CD4-positive, alpha-beta memory T cell (primary cell): ENCODE measurements around the gene MLLT1. TPM values are rescaled to one million over a fixed set of nuclear protein-coding genes. Genes with fewer than 3 reads are reported as not detected.
"Not testable (repeated sequence)": the region's sequence is repeated elsewhere in the genome, so short reads cannot be mapped to it uniquely, and the experiment has no call there.

ENCODE experiments used
- CTCF ChIA-PET: fragments of 350-600 bp; sonication (Branson Sonifier 250); formaldehyde crosslinking; loops from one replicate; lab custom pipeline; 2021; ENCODE audit warnings: inconsistent platforms; ENCODE audit not compliant: partially characterized antibody; lab: Charles Lee
- POLR2A ChIA-PET: fragments of 350-600 bp; sonication (Branson Sonifier 250); formaldehyde crosslinking; loops from one replicate; lab custom pipeline; 2021; ENCODE audit not compliant: partially characterized antibody; lab: Charles Lee
- DNase-seq, 5 donors: peaks; one replicate each; pipeline versions ENCODE4 v3.0.0 to v3.0.0-alpha.2; 2020 to 2022; ENCODE audit warnings: mixed read lengths in 1 of 5
- H3K27ac ChIP-seq: one replicate; pipeline ENCODE4 v1.7.0; 2013; ENCODE audit warnings: low read depth, low read length
- H3K27me3 ChIP-seq: 2 replicates; pipeline ENCODE4 v1.7.0; 2013; ENCODE audit warnings: mild to moderate bottlenecking, low read length, moderate library complexity; ENCODE audit not compliant: insufficient read depth
- H3K36me3 ChIP-seq: 2 replicates; pipeline ENCODE4 v1.7.0; 2013; ENCODE audit warnings: mild to moderate bottlenecking, low read length, moderate library complexity; ENCODE audit not compliant: insufficient read depth
- H3K4me1 ChIP-seq: 2 replicates; pipeline ENCODE4 v1.7.0; 2013; ENCODE audit warnings: mild to moderate bottlenecking, low read length, moderate library complexity; ENCODE audit not compliant: insufficient read depth
- H3K4me3 ChIP-seq, 2 donors: one replicate each; pipeline ENCODE4 v1.7.0; 2013; ENCODE audit warnings: low read length in 2 of 2, mild to moderate bottlenecking in 1 of 2
- H3K9me3 ChIP-seq, 2 donors: one replicate each; pipeline ENCODE4 v1.7.0; 2013; ENCODE audit warnings: low read length in 2 of 2, control low read depth in 1 of 2; ENCODE audit not compliant: control insufficient read depth in 1 of 2
- H3K27ac Mint-ChIP-seq, 7 donors: one replicate each; pipeline ENCODE4 v1.8.0; 2020 to 2021; ENCODE audit warnings: mixed read lengths in 7 of 7, mild to moderate bottlenecking in 6 of 7, inconsistent platforms in 3 of 7, moderate library complexity in 3 of 7
- H3K27me3 Mint-ChIP-seq, 2 donors: one replicate each; pipeline ENCODE4 v1.8.0; 2020 to 2021; ENCODE audit warnings: mixed read lengths in 2 of 2
- H3K36me3 Mint-ChIP-seq, 2 donors: one replicate each; pipeline ENCODE4 v1.8.0; 2020 to 2021; ENCODE audit warnings: mixed read lengths in 2 of 2, inconsistent platforms in 1 of 2, mild to moderate bottlenecking in 1 of 2
- H3K4me1 Mint-ChIP-seq, 4 donors: one replicate each; pipeline ENCODE4 v1.8.0; 2020 to 2021; ENCODE audit warnings: mixed read lengths in 4 of 4, mild to moderate bottlenecking in 1 of 4
- H3K4me3 Mint-ChIP-seq, 8 donors: one replicate each; pipeline ENCODE4 v1.8.0; 2020 to 2021; ENCODE audit warnings: mixed read lengths in 8 of 8, mild to moderate bottlenecking in 7 of 8, moderate library complexity in 6 of 8, inconsistent platforms in 3 of 8
- H3K9me3 Mint-ChIP-seq, 8 donors: one replicate each; pipeline ENCODE4 v1.8.0; 2020 to 2021; ENCODE audit warnings: mixed read lengths in 8 of 8, mild to moderate bottlenecking in 5 of 8, inconsistent platforms in 3 of 8, moderate library complexity in 1 of 8
- intact Hi-C: fragments of 100-400 bp; cut with micrococcal nuclease; formaldehyde crosslinking; loops from one replicate; pipeline ENCODE4 v1.15.1; 2023
- polyA plus RNA-seq, 2 donors: library from polyadenylated mRNA; unstranded; fragments of 300-500 nt; fragmentation: Illumina TruSeq; gene quantifications; one replicate each; pipeline ENCODE4 v1.2.3, GENCODE V29; 2021
- total RNA-seq, 2 experiments: library from RNA; stranded (reverse); gene quantifications; one replicate each; pipeline ENCODE4 v1.2.3, GENCODE V29; 2021

MLLT1 gene
- total and polyA plus RNA-seq, 4 experiments from 2014 or later: 0.50 to 41.7 (median 21.6) TPM

- H3K9me3 ChIP-seq: peaks cover 0 to 43% of the 10 kb centered on the region in 2 donors
- POLR2A ChIA-PET: no interaction called here
- peaks cover 0 to 2% of the 10 kb centered on the region in 2 donors for H3K27me3 Mint-ChIP-seq
Measured at GRCh38 chr19:6288737-6289136, 9.0 kb upstream of the MLLT1 start.

GRCh38 chr19:6287269-6287885, 7.6 kb upstream of the MLLT1 start:
- H3K9me3 ChIP-seq: peaks cover 0 to 42% of the 10 kb centered on the region in 2 donors
- Mint-ChIP-seq H3K27me3 (peaks cover 2% of the 10 kb centered on the region in 2 donors), H3K9me3 (peaks cover 2 to 70% (median 49%) of the 10 kb centered on the region in 8 donors), H3K4me3 (no peak overlapping the region), H3K4me1 (no peaks in the 10 kb centered on the region), H3K27ac (no peak overlapping the region), H3K36me3 (peaks cover 13 to 14% of the 10 kb centered on the region in 2 donors)
- H3K4me3 ChIP-seq: no peak overlapping the region
- ChIA-PET POLR2A (no interaction called here), CTCF (interaction anchor here (1.1 to 1.9 kb wide), 3 partner anchors 10 to 69 kb away, joined by 3 to 10 read pairs (median 7); no protein-coding TSS in a partner anchor)
- no peak overlapping the region for H3K27ac ChIP-seq
- DNase-seq: no peak
- H3K36me3 ChIP-seq: no peaks in the 10 kb centered on the region
- no peaks in the 10 kb centered on the region for H3K27me3 ChIP-seq
- H3K4me1 ChIP-seq: no peaks in the 10 kb centered on the region
- intact Hi-C loops: no loop called here

More at GRCh38 chr19:6288737-6289136, 9.0 kb upstream of the MLLT1 start:
- Histone ChIP-seq H3K36me3 (no peaks in the 10 kb centered on the region), H3K4me1 (no peaks in the 10 kb centered on the region), H3K27me3 (no peaks in the 10 kb centered on the region), H3K4me3 (no peak overlapping the region), H3K27ac (no peak overlapping the region)
- intact Hi-C loops: no loop called here
- CTCF ChIA-PET: no interaction called here
- Mint-ChIP-seq H3K4me3 (no peak overlapping the region), H3K9me3 (peaks cover 2 to 83% (median 56%) of the 10 kb centered on the region in 8 donors), H3K27ac (no peak overlapping the region), H3K36me3 (peaks cover 14 to 16% of the 10 kb centered on the region in 2 donors), H3K4me1 (no peaks in the 10 kb centered on the region)
- no peak for DNase-seq

- peaks cover 10 to 12% of the 10 kb centered on the region in 2 donors for H3K36me3 Mint-ChIP-seq
- H3K27ac Mint-ChIP-seq: no peak overlapping the region
- intact Hi-C loops: no loop called here
- no peaks in the 10 kb centered on the region for H3K4me1 Mint-ChIP-seq
- ChIA-PET CTCF (interaction anchor here (0.7 to 1.9 kb wide), 4 partner anchors 10 to 68 kb away, joined by 3 to 10 read pairs (median 5); no protein-coding TSS in a partner anchor), POLR2A (no interaction called here)
- Histone ChIP-seq H3K9me3 (peaks cover 0 to 35% of the 10 kb centered on the region in 2 donors), H3K4me3 (no peak overlapping the region), H3K36me3 (no peaks in the 10 kb centered on the region), H3K4me1 (no peaks in the 10 kb centered on the region), H3K27ac (no peak overlapping the region), H3K27me3 (no peaks in the 10 kb centered on the region)
- H3K9me3 Mint-ChIP-seq: peaks cover 2 to 63% (median 42%) of the 10 kb centered on the region in 8 donors
- no peak overlapping the region for H3K4me3 Mint-ChIP-seq
- no peak for DNase-seq
- peaks cover 2% of the 10 kb centered on the region in 2 donors for H3K27me3 Mint-ChIP-seq
Measured at GRCh38 chr19:6286676-6287075, 6.9 kb upstream of the MLLT1 start.

DNA sequence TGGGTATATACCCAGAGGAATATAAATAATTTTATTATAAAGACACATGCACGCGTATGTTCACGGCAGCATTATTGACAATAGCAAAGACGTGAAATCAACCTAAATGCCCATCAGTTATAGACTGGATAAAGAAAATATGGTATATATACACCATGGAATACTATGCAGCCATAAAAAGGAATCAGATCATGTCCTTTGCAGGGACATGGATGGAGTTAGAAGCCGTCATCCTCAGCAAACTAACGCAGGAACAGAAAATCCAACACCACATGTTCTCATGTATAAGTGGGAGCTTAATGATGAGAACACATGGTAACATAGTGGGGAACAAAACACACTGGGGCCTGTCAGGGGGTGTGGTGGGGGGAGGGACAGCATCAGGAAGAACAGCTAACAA, 2.6 kb upstream of the MLLT1 start:
- Mint-ChIP-seq H3K27ac (peak overlapping the region in 2 of 7 donors; percentile 9 to 35), H3K4me1 (peaks cover 17 to 23% (median 21%) of the 10 kb centered on the region in 4 donors), H3K9me3 (peaks cover 0 to 21% (median 6%) of the 10 kb centered on the region in 8 donors)
- CTCF ChIA-PET, H3K4me3 ChIP-seq, H3K27me3 ChIP-seq, H3K36me3 ChIP-seq, DNase-seq, POLR2A ChIA-PET, H3K4me3 Mint-ChIP-seq, H3K27ac ChIP-seq, H3K36me3 Mint-ChIP-seq, H3K27me3 Mint-ChIP-seq: not testable (repeated sequence)
- Histone ChIP-seq H3K4me1 (peaks cover 24% of the 10 kb centered on the region), H3K9me3 (peaks cover 0 to 12% of the 10 kb centered on the region in 2 donors)
- intact Hi-C loops: loop anchor here (5.0 kb wide), 2 partner anchors 90 to 220 kb away; partner anchors contain the start of genes ALKBH7 and TUBB4A

DNA sequence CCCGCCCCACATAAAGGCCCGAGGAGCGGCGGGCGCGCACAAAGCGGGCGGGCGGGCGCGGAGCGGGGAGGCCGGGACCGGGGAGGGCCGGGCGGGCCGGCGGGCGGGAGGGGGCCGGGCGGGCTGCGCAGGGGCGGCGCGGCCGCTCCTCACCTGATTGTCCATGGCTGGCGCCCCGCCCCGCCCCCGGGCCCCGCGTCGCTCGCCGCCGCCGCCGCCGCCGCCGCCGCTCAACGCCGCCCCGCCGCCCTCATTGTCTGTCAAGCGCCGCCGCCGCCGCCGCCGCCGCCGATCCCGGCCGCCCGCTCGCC, 200 bp downstream of the MLLT1 start:
- no peak overlapping the region for H3K27ac Mint-ChIP-seq
- peaks cover 31 to 49% (median 38%) of the 10 kb centered on the region in 4 donors for H3K4me1 Mint-ChIP-seq
- peak overlapping the region in 3 of 8 donors; percentile 38 to 62 (median 54) for H3K4me3 Mint-ChIP-seq
- DNase-seq: no peak
- H3K9me3 Mint-ChIP-seq: peaks cover 0 to 2% (median 0%) of the 10 kb centered on the region in 8 donors
- Histone ChIP-seq H3K27ac (peak overlapping the region; percentile 59), H3K4me1 (peaks cover 40% of the 10 kb centered on the region), H3K4me3 (peak overlapping the region in 1 of 2 donors; percentile 54), H3K36me3 (no peaks in the 10 kb centered on the region), H3K9me3 (no peaks in the 10 kb centered on the region), H3K27me3 (no peaks in the 10 kb centered on the region)
- intact Hi-C loops: no loop called here
- CTCF ChIA-PET: no interaction called here
- H3K27me3 Mint-ChIP-seq: peaks cover 0 to 2% of the 10 kb centered on the region in 2 donors
- peaks cover 0 to 9% of the 10 kb centered on the region in 2 donors for H3K36me3 Mint-ChIP-seq
- POLR2A ChIA-PET: no interaction called here

DNA sequence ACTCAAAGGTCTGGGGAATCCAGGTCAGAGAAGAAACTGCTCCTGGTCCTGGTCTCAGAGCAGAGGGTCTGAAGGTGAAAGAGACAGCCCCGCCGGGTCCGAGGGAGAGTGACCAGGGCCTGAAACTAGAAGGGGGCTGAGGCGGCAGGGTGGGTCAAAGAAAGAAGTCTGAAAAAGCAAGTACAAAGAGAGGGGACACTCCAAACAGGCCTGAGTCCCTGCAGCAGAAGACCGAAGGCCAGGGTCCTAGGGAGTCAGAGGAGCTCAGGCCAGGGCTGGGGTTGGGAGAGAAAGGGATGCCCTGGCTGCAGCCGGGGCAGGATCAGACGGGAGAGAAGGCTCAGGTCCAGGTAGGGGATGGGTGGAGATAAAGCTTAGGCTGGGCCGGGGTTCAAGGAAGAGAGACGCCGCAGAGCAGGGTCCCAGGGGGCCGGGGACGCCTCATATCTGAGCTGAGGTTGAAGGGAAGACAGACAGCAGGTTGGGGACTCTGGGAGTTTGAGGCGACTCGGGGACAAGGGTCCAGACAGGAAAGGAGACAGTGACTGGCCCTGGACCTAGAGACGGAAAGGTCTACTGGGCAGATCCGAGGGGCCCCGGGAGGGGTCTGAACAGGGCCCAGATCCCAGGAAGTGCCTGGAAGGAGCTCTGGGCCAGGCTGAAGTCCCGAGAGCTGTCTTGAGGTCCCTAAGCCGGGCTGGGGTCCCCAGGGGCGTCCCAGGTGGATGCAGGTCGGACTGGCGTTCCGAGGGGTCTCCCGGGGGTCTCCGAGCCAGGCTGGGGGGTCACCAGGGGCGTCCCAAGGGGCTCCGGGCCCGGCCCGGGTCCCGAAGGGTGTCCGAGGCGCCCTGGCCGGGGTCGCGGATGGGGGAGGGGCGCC, 795 bp downstream of the MLLT1 start:
- POLR2A ChIA-PET: no interaction called here
- H3K36me3 ChIP-seq: no peaks in the 10 kb centered on the region
- peaks cover 46% of the 10 kb centered on the region for H3K4me1 ChIP-seq
- no peaks in the 10 kb centered on the region for H3K9me3 ChIP-seq
- peak overlapping the region; percentile 23 to 54 for H3K4me3 ChIP-seq
- H3K27ac ChIP-seq: peak overlapping the region; percentile 59
- H3K36me3 Mint-ChIP-seq: peaks cover 0 to 9% of the 10 kb centered on the region in 2 donors
- peaks cover 31 to 55% (median 42%) of the 10 kb centered on the region in 4 donors for H3K4me1 Mint-ChIP-seq
- H3K27ac Mint-ChIP-seq: peak overlapping the region; percentile 76 to 99 (median 96)
- H3K27me3 Mint-ChIP-seq: peaks cover 0 to 2% of the 10 kb centered on the region in 2 donors
- intact Hi-C loops: no loop called here
- H3K27me3 ChIP-seq: no peaks in the 10 kb centered on the region
- peak overlapping the region; percentile 73 to 91 (median 90) for H3K4me3 Mint-ChIP-seq
- H3K9me3 Mint-ChIP-seq: peaks cover 0 to 2% (median 0%) of the 10 kb centered on the region in 8 donors
- peak in 2 of 5 donors; percentile 11 to 18 for DNase-seq
- CTCF ChIA-PET: interaction anchor here (1.0 kb wide), 1 partner anchor 93 kb away, joined by 3 read pairs; the partner anchor contains the start of gene ALKBH7

- Histone ChIP-seq H3K9me3 (no peaks in the 10 kb centered on the region), H3K27me3 (no peaks in the 10 kb centered on the region), H3K4me1 (peaks cover 47% of the 10 kb centered on the region), H3K27ac (no peak overlapping the region), H3K4me3 (no peak overlapping the region), H3K36me3 (no peaks in the 10 kb centered on the region)
- H3K9me3 Mint-ChIP-seq: peaks cover 0 to 2% (median 0%) of the 10 kb centered on the region in 8 donors
- no peak for DNase-seq
- H3K4me3 Mint-ChIP-seq: peak overlapping the region; percentile 73 to 91 (median 90)
- intact Hi-C loops: no loop called here
- peaks cover 0 to 2% of the 10 kb centered on the region in 2 donors for H3K27me3 Mint-ChIP-seq
- CTCF ChIA-PET: no interaction called here
- H3K36me3 Mint-ChIP-seq: peaks cover 0 to 9% of the 10 kb centered on the region in 2 donors
- peak overlapping the region; percentile 76 to 99 (median 96) for H3K27ac Mint-ChIP-seq
- H3K4me1 Mint-ChIP-seq: peaks cover 34 to 64% (median 48%) of the 10 kb centered on the region in 4 donors
- POLR2A ChIA-PET: no interaction called here
Measured at GRCh38 chr19:6278051-6278450, 1.7 kb downstream of the MLLT1 start.
